ENCODE data around the gene TUB. TPM values are rescaled to one million over a fixed set of nuclear protein-coding genes. Genes with fewer than 3 reads are reported as not detected.

Gene TUB
- total and polyA plus RNA-seq, 10 donors, result 0.17 to 3.2 (median 1.8) TPM

DNA sequence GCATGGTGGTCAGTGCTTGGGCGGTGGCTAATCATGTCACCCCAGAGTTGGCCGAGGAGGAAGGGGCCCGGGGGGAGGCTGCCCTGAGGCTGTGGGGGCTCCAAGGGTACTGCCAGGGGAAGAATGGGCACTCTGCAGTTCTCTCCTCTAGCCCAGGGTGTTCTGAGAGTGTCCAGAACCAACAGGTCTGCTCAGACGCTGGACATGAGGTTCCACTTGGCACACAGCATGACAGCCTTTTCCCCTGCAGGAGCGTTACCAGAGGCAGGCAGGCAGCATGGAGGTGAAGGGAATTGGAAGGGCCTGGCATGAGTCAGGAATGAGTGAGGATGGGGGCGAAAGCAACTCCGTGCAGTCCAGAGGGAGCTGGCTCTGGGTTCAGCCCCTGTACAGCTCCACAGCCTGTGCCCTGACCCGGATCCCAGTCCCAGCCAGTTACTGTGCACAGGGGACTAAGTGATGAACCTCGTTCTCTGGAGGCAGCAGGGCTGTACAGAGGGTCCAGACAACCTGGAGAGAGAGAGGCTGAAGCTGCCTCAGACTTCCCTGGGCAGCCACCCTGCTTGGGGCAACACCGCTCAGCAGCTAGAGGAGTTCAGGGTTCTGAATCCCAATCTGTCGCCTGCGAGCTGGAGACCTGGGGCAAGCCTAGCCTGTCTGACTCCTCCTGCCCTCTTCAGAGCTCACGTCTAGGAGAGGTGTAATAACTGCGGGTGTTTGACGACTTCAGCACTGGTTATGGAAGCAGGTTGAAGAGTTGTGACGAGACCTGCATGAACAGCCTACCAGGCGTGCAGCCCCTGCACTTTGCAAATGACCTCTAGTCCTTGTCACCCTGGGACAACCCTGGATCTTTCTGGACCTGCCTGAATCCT is 14.7 kb upstream of the TUB start:
- no peaks in the 10 kb centered on the region for H3K9me3 ChIP-seq
- H3K36me3 ChIP-seq, result no peaks in the 10 kb centered on the region
- H3K27ac ChIP-seq, result no peak overlapping the region
- H3K4me3 ChIP-seq, result no peak overlapping the region
- peaks cover 0 to 12% (median 0%) of the 10 kb centered on the region in 7 donors for H3K27me3 ChIP-seq (replicated peaks in 1 of 7)
- intact Hi-C loops (cut with DNase I; ENCODE audit: low total_unique reads), result no loop called here
- peaks cover 0 to 11% (median 0%) of the 10 kb centered on the region in 6 donors for H3K4me1 ChIP-seq
- peak; percentile 72 for DNase-seq
- 74 to 82% (median 79%) methylated on average over 12 to 17 of the region's 17 CpGs for WGBS, 5 donors
- TF ChIP-seq, protein P1, sequence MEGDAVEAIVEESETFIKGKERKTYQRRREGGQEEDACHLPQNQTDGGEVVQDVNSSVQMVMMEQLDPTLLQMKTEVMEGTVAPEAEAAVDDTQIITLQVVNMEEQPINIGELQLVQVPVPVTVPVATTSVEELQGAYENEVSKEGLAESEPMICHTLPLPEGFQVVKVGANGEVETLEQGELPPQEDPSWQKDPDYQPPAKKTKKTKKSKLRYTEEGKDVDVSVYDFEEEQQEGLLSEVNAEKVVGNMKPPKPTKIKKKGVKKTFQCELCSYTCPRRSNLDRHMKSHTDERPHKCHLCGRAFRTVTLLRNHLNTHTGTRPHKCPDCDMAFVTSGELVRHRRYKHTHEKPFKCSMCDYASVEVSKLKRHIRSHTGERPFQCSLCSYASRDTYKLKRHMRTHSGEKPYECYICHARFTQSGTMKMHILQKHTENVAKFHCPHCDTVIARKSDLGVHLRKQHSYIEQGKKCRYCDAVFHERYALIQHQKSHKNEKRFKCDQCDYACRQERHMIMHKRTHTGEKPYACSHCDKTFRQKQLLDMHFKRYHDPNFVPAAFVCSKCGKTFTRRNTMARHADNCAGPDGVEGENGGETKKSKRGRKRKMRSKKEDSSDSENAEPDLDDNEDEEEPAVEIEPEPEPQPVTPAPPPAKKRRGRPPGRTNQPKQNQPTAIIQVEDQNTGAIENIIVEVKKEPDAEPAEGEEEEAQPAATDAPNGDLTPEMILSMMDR (IDR thresholded peaks at IDR 0.05 in 8 of 11, conservative IDR thresholded peaks at IDR 0.05 in 3 of 11), result no peak
- TF ChIP-seq POLR2A (IDR thresholded peaks at IDR 0.05), result no peak
- TF ChIP-seq POLR2AphosphoS5 (IDR thresholded peaks at IDR 0.05), result no peak

DNA sequence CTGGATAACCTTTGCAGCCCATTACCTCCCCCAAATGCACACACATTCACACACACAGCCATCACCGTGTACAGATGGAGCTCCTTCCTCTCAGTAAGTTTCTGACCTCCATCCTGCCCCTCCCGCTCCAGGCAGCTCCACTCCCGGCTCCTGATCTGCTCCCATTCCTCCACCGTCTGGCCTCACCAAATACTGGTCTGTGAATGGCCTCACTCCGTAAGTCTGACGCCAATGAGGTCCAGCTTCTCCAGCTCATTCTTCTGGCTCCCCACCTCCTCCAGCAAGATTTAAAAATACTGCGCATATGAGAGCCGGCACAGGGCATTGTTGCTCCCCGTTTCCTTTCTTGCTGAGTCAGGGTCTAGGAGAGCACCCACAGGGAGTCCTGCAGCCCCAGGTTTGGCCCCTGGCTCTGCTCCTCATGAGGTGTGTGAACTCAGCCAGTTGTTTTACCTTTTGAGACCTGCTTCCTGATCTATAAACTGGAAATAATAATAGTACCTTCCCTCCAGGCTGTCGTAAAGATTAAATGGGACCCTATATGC is 14.0 kb upstream of the TUB start:
- no peak overlapping the region for H3K27ac ChIP-seq

DNA sequence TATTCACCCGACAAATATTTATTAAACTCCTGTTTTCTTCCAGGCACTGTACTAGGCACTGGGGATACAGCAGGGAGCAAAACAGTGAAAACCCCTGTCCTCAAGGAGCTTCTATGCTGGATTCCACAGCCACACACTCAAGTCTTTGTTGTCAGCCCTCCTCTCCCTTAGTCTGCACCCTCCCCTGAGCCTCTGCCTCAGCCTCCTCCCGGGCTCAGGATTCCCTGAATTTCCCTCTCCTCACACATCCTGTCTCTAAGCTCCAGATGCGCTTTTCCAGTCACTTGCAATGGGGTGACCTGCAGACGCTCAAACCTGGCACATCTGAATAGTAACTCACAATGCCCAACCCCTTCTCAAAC is 13.5 kb upstream of the TUB start:
- Histone ChIP-seq H3K27ac (no peak overlapping the region), H3K4me1 (peaks cover 0 to 11% (median 0%) of the 10 kb centered on the region in 6 donors), H3K9me3 (no peaks in the 10 kb centered on the region), H3K36me3 (no peaks in the 10 kb centered on the region), H3K27me3 (replicated peaks in 1 of 7) (peaks cover 0 to 21% (median 0%) of the 10 kb centered on the region in 7 donors), H3K4me3 (no peak overlapping the region)
- TF ChIP-seq POLR2A (IDR thresholded peaks at IDR 0.05) (no peak), POLR2AphosphoS5 (IDR thresholded peaks at IDR 0.05) (no peak)
- TF ChIP-seq, protein P1 (IDR thresholded peaks at IDR 0.05 in 8 of 11, conservative IDR thresholded peaks at IDR 0.05 in 3 of 11), result no peak
- 84 to 89% (median 88%) methylated on average over 4 of the region's 4 CpGs for WGBS, 5 donors
- intact Hi-C loops (cut with DNase I; ENCODE audit: low total_unique reads), result no loop called here
- DNase-seq, result no peak

More for the DNA sequence above, 14.0 kb upstream of the TUB start:
- H3K36me3 ChIP-seq, result no peaks in the 10 kb centered on the region
- H3K9me3 ChIP-seq, result no peaks in the 10 kb centered on the region
- H3K27me3 ChIP-seq (replicated peaks in 1 of 7), result peaks cover 0 to 16% (median 0%) of the 10 kb centered on the region in 7 donors
- H3K4me3 ChIP-seq, result no peak overlapping the region
- DNase-seq, result no peak
- WGBS, 5 donors, result 62 to 78% (median 68%) methylated on average over 10 of the region's 10 CpGs
- intact Hi-C loops (cut with DNase I; ENCODE audit: low total_unique reads), result no loop called here
- peaks cover 0 to 11% (median 0%) of the 10 kb centered on the region in 6 donors for H3K4me1 ChIP-seq
- TF ChIP-seq, protein P1 (IDR thresholded peaks at IDR 0.05 in 8 of 11, conservative IDR thresholded peaks at IDR 0.05 in 3 of 11), result no peak
- TF ChIP-seq POLR2AphosphoS5 (IDR thresholded peaks at IDR 0.05) (no peak), POLR2A (IDR thresholded peaks at IDR 0.05) (no peak)

Measured in spleen (tissue), 11 donors.